ENCODE data around the gene HNRNPA3.

- TF ChIP-seq CTCF (IDR thresholded peaks at IDR 0.05), result no peak
- TF ChIP-seq ZNF121 (CRISPR knock-in tag; IDR thresholded peaks at IDR 0.05), result no peak
- no peak for TF ChIP-seq USF2 (CRISPR knock-in tag; IDR thresholded peaks at IDR 0.05)
- TF ChIP-seq CREB1 (CRISPR knock-in tag; IDR thresholded peaks at IDR 0.05), result no peak
- no peak for TF ChIP-seq ATF1 (CRISPR knock-in tag; IDR thresholded peaks at IDR 0.05)
- TF ChIP-seq HMGXB4 (CRISPR knock-in tag; IDR thresholded peaks at IDR 0.05), result no peak
- TF ChIP-seq MLX (CRISPR knock-in tag; IDR thresholded peaks at IDR 0.05), result no peak
These were observed 32.4 kb downstream of the HNRNPA3 start for GRCh38 chr2:177245010-177245422.

All from WTC11 (cell line).